PC-3 (cell line): ENCODE data around the gene TULP3.

Source experiments
- CTCF ChIP-seq: fragments of 300-600 bp; sonication (generic); conservative IDR thresholded peaks from 2 replicates; pipeline ENCODE4 v1.5.1; 2017; ENCODE audit warnings: antibody characterized with exemption, low read depth, mild to moderate bottlenecking, low read length
- EZH2 ChIP-seq: fragments of 300-600 bp; sonication (generic); IDR thresholded peaks from one replicate; pipeline ENCODE4 v1.6.1; 2017; ENCODE audit warnings: antibody characterized with exemption, mild to moderate bottlenecking, low read length; ENCODE audit not compliant: unreplicated experiment
- EZH2phosphoT487 ChIP-seq: fragments of 300-600 bp; sonication (generic); IDR thresholded peaks from 2 replicates; pipeline ENCODE4 v1.6.1; 2018; ENCODE audit warnings: mild to moderate bottlenecking, antibody characterized with exemption, low read length, borderline replicate concordance

GRCh38 chr12:2949411-2949810 is 58.7 kb downstream of the TULP3 start:
- no peak for TF ChIP-seq CTCF
- TF ChIP-seq EZH2 = no peak
- TF ChIP-seq EZH2phosphoT487 = no peak
